Germinal center (tissue), 1 donor: ENCODE results near the gene GARIN5A.

Experiments used
- DNase-seq: peaks from one replicate; pipeline ENCODE4 v3.0.0; 2012; ENCODE audit warnings: mixed read lengths, low spot score

The GARIN5A gene

DNA sequence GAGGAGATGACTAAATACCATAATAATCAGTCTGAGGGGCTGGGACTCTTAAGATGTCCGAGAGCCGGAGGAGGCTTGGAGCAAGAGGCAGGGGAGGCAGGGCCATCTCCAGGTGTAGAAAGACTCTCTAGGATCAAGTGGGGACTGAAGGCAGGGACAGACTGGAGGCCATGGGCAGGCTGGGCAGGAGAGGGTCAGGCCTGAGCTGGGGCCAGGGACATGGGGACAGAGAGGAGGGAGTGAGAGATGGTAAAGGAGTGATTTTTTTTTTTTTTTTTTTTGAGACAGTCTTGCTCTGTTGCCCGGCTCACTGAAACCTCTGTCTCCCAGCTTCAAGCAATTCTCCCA, 32.2 kb upstream of the GARIN5A start:
- DNase-seq: no peak

GRCh38 chr19:50507376-50507775, 30.7 kb upstream of the GARIN5A start:
- no peak for DNase-seq

- DNase-seq: no peak
These were observed 30.1 kb upstream of the GARIN5A start for GRCh38 chr19:50506700-50507099.

DNA sequence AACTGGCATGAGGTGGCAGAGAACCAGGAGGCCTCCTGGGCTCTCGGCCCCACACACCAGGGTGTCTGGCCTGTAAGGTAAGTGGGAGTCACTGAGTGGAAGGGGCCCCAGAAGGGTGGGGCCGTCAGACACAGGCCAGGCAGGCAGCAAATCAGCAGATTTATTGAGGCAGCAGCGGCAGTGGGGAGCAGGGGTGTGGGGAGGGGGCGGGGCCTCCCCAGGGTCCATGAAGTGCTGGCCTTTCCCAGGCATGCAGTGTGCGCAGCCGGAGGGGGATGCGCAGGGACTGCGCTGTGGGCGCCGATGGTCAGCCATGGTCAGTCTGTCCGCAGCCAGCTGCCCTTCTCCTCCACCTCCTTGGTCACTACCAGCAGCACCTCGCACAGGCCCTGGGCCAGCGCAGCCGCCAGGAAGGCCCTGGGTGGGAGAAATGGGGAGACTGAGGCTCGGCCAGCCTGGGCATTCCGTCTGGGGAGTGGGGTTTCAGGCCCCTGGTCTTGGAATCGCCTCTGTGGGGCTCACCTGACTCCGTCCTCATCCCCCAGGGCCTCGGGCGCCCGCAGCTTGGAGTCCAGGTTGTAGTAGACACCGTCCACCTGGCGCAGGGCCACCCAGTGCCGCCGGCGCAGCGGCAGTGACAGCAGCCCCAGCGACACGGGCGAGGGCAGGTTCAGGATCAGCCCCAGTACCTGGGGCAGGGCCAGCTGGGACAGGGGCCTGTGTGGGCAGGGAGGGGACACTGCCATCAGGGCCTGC, 29.4 kb upstream of the GARIN5A start:
- DNase-seq: no peak

DNA sequence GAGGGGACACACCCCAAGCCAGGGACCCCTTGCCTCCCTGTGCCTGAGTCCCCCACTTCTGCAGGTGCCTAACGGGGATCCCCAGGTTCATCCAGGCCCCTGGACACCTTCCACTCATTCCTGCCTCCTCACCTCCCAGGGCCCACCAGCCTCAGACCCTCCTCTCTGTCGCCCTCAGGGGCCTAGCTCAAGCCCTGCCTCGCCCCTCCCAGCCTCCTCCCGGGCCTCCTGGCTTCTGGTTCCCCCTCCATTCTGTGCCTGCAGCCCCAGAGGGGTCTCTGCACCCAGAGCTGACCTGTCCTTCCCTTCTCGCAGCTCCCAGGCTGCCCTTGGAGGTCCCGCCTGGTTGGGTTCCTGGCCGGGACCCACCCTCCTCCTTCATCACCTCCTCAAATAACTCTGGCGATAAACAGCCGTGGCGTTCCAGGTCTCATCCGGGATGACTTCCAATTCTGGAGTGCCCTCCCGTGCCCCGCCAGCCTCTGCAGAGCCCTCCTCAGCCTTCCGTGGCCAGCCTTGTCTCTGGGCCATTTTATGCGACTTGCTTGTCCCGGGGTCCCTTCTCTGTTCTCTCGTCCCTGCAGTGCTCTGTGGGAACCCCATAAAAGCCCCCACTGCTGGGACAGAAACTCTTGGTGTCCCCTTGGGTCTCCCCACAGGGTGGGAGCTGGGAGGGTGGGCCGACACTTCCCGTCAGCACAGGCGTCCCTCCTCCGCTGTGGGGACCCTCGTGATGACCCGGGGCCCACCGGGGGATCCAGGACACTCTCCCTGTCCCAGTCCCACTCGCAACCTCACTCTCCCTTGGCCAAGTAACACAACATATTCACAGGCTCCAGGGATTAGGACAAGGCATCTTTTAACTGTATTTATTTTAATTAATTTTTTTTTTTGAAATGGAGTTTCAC, 25.2 kb upstream of the GARIN5A start:
- no peak for DNase-seq

- DNase-seq: no peak
These were observed 24.5 kb upstream of the GARIN5A start for GRCh38 chr19:50501186-50501567.

GRCh38 chr19:50500753-50501151, 24.1 kb upstream of the GARIN5A start:
- DNase-seq: no peak

DNA sequence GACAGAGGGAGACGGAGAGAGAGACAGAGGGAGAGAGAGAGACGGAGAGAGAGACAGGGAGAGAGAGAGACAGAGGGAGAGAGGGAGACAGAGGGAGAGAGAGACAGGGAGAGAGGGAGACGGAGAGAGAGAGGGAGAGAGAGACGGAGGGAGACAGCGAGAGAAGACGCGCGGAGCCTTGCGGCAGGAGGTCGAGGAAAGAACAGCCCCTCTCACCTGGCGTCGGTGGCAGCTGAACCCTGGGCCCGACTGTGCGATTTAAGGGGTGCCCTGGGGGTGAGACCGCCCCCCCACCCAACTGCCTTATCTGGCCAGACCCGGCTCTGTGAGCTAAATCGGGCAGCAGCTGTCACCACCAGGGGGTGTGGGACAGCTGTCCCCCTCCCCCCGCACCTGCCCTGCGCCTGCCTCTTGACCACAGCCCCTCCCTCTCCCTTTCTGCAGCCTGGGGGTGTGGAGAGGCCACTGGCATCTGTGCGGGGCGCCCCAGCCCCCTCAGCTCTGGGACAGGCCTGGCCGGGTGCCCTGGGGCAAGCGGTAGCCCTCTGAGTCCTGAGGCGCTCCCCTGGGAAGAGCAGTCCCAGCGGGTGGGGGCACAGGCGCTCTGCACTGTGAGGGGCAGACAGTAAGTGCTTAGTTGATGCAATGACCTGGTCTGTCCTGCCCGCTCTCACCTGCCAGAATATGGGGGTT, 23.6 kb upstream of the GARIN5A start:
- DNase-seq: no peak

- no peak for DNase-seq
These were observed 21.8 kb upstream of the GARIN5A start for GRCh38 chr19:50498219-50499056.

- no peak for DNase-seq
These were observed 20.4 kb upstream of the GARIN5A start for GRCh38 chr19:50497022-50497405.

GRCh38 chr19:50496189-50497021, 19.8 kb upstream of the GARIN5A start:
- DNase-seq: no peak

- DNase-seq: no peak
These were observed 18.4 kb upstream of the GARIN5A start for GRCh38 chr19:50495020-50495531.

GRCh38 chr19:50494186-50495019, 17.8 kb upstream of the GARIN5A start:
- no peak for DNase-seq

DNA sequence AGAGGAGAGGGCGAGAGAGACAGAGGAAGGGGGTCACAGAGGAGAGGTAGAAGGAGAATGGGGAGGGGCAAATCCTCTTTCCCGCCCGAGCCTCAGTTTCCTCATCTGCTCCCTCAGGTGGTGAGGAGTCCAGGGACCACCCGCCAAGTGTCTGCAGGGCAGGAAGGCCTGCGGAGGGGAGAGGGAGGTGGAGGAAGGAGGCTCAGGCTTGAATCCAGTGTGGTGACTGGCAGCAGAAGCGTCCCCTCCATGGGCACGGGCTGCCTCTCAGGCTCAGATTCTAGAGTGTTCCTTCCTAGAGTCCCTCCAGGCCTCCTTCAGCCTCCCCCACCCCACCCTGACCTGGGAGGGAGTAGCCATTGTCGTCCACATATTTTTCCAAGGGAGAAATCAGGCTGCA, 16.5 kb upstream of the GARIN5A start:
- no peak for DNase-seq

- DNase-seq: no peak
These were observed 15.8 kb upstream of the GARIN5A start for GRCh38 chr19:50492303-50493052.

DNA sequence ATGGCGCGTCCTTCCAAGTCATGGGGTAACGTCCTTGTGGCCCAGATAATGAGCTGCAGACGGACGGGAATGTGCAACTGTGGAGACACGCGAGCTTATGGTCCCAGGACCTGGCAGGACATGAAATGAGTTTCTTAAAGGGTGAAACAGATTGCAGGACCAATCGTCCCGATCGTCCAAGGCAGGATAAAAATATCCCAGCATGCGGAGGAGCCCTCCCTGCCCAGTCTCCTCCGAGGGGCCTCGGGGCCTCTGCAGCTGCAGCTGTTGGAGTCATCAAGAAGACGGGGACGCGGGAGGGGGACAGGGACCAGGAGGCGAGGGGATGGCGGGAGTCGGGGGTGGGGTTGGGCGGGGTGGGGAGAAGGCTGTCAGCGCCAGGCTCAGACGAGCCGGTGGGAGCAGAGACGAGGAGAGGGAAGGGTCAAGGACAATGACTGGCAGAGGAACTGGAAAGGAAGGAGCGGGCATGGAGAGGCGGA, 14.4 kb upstream of the GARIN5A start:
- DNase-seq: no peak

DNA sequence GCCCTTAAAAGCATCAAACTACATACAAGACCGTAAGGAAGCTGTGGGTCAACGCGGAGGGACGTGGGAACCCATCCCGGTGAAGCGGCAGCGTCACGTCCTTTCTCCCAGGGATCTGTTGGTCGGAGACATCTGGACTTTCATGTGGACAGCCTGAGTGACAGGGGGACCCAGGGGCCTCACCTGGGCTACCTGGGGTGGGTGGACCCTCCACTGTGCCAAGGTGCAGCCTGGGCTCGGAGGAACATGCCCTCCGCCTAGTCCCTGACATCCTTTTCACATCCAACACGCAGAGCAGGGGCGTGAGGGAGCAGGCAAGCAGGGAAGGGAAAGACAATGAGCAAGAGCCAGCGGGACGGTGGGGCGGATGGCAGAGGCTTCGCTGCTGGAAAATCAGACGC, 13.8 kb upstream of the GARIN5A start:
- no peak for DNase-seq

DNA sequence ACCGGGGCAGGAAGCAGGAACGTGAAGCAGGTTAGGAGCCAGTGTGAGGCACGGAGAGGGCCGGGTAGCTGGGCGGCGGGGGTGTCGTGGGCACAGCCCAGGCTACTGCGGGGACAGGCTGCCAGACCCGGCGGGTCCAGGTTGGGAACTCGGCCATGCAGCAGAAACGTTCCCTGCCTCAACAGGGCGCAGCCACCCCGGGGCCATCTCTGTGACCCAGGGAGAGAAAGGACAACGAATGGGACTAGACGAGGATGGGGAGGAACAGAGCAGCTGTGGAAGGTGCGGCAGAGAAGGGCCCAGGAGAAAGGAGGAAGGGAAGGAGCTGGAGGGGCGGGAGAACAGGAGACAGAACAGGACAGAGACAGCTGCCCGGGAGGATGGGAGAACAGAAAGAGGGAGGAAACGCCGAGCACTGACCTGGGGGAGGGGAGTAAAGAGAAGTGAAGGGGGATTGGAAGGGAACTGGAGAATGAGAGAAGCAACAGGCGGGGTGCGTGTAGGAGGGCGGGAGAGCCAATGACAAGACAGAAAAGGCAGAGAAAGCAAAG, 12.9 kb upstream of the GARIN5A start:
- no peak for DNase-seq
